Left hindlimb (tissue), 1 donor: ENCODE results near the gene MIDN.

Experiments
- DNase-seq: peaks from one replicate; pipeline ENCODE4 v3.0.0-alpha.2; 2018

MIDN gene

DNA sequence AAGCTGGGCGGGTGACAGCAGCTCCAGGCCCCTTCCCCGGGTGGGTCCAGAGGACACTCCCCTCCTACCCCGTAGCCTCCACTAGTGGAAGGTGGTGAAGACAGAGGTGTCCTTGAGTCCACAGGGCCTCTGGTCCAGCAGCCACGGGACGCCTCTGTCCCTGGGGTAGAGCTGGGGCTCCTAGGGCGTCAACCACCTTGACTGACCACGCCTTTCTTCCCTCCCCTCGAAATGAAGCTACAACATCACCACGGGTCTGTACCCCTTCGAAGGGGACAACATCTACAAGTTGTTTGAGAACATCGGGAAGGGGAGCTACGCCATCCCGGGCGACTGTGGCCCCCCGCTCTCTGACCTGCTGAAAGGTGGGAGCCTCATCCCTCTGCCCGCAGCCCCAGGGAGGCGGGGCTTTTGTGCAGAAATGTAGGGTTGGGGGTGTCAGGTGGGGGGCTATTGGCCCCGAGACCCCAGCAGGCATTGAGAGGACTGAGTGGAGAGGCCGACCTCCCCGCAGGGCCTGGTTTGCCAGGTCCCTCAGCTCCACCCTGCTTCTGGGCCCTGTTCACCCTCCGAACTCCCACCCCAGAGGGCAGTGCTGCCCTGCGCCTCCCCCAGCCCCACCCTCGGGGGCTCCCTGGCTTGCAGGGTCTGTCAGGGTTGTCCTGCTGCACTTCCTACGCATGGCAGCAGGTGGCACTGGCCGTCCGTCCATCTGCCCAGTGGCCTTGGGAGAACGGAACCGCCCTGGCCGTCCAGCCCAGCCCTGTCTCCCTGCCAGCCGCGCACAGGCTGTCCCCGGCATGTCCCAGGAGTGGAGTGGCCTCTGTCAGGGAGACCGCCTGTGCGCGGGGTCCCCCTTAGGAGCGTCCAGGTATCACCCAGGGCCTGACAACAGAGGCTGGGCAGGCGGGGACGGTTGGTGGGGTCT, 27.1 kb upstream of the MIDN start:
- peak; percentile 75 for DNase-seq

DNA sequence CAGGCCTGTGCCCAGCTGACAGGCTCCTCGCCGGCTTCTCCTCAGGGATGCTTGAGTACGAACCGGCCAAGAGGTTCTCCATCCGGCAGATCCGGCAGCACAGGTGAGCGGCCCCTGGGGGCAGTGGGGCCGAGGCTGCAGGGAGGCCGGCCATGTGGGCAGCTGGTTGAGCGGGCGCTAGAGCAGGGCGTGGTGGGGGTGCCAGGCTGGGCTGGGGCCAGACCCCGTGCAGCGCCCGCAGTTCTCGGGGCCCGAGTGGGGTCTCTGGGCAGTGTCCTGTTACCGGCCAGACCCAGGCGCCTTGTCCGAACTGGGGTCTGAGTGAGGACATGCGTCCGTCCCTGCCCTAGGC, 26.5 kb upstream of the MIDN start:
- DNase-seq: no peak

- no peak for DNase-seq
Measured at GRCh38 chr19:1222394-1222793, 26.0 kb upstream of the MIDN start.

DNA sequence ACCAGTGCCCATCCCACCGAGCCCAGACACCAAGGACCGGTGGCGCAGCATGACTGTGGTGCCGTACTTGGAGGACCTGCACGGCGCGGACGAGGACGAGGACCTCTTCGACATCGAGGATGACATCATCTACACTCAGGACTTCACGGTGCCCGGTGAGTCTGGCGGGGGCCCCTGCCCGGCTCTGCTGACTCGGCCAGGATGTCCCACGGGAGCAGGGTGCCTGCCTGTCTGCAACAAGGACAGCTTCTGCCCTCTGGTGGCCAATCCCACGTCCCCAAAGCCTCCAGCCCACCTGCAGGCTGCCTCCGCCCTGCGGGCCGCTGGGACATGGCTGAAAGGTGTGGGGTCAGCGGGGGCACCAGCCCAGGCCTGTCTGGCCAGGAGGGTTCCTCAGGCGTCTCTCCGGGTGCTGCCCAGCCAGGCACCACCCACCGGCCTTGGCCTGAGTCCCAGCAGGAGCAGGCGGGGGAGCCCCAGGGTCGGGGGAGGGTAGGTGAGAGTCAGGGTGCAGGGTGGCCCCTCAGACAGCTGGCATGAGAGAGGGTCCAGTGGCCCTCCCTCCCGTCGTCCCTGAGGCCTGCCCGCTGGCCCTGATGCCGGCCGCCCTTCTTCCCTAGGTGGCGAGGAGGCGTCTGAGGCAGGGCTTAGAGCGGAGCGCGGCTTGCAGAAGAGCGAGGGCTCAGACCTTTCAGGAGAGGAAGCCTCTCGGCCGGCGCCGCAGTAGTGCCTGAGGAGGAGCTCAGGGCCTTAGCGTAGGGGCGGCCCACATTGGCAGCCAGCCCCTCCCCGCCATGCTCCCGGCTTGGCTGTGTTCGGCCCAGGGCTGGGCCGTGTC, 25.1 kb upstream of the MIDN start:
- no peak for DNase-seq

DNA sequence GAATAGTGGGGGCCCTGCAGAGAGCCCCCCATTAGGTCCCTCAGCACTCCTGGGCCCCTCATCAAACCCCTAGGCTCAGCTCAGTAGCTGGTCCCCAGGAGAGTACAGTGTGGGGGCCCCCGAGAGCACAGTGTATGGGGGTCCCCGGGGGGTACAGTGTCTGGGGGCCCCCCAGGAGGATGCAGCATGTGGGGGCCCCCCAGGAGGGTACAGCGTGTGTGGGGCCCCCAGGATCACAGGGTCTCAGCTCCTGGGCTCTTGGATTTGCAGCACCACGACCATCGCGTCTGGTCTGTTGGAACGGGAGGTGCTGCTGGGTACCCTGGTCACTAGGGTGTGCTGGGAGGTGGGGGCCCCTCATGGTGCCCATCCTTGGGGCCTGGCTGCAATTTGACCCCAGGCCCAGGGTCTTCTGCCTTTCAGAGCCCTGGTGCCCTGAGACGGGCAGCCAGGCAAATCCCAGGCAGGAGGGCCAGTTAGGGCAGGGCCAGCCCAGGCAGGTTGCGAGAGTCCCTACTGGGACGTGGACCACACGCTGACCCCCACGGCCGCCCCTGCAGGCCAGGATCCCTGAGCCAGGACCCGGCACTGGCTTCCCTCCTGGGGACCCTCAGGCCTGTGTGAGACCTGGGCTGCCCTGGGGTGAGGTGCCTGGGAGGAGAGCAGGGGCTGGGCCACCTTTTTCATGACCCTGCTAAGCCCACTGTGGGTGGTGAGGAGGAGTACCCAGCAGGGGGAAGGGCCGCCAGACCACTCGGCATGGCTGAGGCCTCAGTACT, 24.1 kb upstream of the MIDN start:
- no peak for DNase-seq

DNA sequence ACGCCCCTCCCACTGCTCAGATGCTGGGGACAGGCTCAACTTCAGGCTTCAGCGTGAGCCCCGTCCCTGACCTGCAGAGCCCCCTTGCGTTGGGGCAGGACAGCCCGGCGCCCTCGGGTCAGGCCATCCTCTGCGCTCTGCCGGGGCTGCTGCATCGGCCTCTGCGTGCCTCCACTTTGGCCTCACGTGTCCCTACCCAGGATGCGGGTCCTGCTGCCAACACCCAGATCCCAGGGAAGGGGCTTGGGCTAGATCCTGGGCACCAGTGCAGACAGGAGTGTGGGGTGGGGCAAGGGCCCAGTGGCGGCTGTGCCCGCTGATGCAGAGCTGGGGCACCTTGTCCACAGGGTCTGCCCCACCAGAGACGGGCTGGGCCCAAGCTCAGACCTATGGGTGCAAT, 23.5 kb upstream of the MIDN start:
- DNase-seq: no peak

DNA sequence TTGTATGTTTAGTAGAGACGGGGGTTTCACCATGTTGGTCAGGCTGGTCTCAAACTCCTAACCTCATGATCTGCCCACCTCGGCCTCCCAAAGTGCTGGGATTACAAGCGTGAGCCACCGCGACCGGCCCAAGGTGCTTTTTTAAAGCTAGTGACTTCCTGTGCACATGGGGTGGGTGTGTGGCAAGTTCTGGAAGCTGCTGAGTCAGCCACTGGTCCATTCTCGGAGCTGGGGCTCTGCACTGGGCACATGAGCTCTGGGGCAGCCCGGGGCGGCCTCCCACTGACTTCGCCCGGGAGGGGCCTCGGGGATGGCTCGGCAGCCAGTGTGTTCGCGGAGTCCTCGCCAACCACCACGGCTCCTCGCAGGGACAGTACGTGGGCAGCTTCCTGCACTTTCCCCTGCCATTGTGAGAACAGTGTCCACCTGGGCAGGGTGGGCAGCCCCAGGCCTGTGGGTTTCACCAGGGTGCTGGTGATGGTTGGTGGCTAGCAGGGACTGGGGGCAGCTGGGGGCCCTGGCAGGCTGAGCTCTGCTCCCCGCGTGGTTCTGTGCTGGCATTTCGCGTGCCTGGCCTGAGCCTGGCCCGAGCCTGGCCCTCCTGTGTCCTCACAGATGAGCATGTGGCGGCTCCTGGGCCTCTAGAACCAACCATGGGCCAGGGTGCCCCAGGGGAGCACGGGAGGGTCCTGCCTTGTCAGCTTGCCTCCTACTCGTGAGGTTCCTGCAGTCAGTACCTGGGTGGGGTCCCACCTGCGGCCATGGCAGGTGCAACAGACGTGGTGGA, 22.8 kb upstream of the MIDN start:
- no peak for DNase-seq

DNA sequence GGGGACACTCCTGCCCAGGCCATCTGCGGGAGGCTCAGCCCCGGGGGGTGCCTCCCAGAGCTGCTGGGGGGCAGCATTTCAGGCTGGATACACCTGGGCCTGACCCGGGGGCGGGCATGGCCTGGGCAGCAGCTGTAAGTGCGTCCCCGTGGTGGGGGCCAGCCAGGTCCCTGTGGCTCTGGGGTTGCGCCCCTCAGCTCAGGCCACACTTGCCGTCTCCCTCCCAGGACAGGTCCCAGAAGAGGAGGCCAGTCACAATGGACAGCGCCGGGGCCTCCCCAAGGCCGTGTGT, 22.2 kb upstream of the MIDN start:
- DNase-seq: no peak

DNA sequence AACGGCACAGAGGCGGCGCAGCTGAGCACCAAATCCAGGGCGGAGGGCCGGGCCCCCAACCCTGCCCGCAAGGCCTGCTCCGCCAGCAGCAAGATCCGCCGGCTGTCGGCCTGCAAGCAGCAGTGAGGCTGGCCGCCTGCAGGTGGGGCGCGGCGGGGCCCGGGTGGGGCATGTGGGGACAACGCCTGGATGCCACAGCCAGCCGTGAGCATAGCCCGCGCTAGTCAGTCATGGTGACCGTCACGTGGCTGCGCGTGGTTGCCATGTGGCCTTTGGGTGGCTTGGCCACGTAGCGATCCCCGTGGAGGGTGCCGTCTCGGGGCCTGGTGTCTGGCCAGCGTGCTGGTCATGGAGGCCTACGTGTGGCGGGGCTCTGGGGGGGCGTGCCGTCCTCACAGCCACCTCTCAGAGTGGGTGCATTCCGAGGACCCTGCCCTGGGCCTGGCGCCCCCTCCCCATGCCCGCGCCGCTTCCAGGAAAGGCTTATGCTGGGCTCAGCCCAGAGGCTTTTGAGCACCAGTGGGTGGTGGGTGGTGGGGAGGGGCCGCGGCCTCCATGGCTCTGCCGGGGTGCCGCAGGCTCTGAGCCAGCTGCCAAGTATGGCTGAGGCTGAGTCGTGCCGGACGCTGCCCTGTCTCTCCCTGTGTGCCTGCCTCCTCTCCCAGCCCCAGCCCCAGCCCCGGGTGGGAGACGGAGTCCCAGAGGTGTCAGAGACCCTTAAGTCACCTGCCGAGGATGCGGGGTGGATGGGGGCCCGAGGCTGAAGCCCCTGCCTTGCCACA, 21.7 kb upstream of the MIDN start:
- no peak for DNase-seq

- DNase-seq: no peak
Measured at GRCh38 chr19:1227304-1228054, 20.9 kb upstream of the MIDN start.

DNA sequence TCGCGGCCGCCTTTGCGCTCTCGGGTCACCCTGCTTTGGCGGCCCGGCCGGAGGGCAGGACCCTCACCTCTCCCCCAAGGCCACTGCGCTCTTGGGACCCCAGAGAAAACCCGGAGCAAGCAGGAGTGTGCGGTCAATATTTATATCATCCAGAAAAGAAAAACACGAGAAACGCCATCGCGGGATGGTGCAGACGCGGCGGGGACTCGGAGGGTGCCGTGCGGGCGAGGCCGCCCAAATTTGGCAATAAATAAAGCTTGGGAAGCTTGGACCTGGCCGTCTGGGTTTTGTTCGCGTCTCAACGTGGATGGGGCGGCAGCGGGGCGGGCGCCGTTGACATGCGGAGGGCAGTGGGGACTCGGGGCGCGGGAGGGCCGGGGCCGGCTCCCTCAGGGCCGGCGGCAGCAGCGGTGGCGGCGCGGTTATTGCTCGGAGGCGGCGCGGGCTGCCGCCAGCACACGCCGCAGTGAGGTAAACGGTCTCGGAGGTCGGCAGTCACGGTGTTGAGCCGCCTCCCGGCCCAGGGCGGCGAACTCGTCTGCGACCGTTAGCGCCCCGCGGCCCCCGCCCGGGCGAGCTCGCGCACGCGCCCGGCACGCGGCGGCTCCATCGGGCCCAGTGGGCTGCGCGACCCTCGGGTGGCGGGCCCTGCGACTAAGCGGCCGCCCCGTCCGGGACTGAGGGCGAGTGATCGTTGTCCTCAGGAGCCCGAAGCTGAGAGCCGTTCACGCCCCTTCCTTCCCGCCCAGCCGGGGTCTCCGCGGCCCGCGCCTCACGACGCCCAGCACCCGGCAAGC, 20.0 kb upstream of the MIDN start:
- DNase-seq: no peak

- DNase-seq: no peak
Measured at GRCh38 chr19:1229056-1229923, 19.1 kb upstream of the MIDN start.

DNA sequence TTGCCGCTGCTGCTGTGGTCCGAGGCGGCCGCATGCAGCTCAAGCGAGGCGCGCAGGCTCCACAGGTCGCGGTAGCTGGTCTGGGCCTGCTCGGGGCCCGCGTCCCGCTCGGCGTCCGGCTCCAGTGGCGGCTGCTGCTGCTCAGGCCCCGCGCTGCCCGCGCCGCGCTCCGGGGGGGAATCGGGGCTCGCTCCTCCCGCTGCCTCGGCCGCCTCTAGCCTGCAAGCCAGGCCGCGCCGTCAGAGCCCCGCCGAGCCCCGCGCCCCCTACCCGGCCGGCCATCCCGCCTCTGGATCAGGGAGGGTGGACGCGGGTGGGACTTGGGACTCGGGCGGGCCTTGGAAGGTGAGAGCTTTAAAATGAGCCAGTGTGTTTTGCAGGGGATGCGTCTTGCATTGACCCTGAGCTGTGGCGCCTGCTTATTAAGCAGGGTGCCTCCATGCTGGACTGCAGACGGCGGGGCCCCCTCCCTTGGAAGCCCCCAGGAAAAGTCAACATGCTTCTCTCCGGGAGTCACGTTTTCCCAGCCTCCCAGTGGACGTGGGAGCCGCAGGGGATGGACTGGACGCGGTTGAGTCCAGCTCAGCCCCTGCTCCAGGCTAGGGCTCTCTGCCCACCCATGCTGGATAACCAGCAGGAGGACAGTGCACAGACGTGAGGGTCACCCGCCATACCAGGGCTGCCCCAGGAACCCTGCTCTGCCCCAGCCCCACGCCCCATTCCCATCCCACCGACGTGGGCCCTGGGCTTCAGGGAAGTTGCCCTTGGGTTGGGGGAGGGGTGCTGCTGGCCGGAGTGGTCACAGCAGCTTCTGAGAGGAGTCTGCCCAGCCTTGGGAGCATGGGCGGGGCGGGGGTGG, 18.2 kb upstream of the MIDN start:
- DNase-seq: no peak

DNA sequence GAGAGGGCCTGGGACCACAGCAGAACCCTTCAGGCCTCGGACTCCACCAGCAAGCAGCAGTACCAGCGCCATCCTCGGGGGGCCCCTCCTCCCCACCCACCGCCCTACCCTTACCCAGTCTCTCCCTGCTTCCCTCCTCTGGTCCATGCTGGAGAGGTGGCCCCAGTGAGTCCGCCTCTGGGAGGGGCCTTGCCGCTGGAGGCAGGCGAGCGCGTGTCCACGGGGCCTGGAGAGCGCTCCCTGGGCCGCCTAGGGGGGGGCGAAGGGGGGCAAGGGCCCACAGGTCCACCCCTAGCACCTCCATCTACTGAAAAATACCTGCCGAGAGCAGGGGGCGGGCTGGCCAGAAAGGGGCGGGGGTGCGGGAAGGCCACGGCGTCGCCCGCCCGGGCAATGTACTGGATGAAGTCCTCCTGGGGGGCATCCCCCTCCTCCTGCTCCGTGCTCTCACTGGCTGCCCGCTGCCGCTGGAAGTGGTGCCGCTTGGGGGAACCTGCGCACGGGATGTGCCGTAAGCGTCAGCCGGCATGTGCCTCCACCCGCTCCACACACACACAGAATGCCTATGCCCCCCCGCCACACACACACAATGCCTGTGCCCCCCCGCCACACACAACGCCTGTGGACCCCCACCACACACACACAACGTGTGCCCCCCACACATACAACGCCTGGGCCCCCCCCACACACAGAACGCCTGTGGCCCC, 17.4 kb upstream of the MIDN start:
- no peak for DNase-seq

GRCh38 chr19:1231729-1232637, 16.4 kb upstream of the MIDN start:
- no peak for DNase-seq

GRCh38 chr19:1232652-1233072, 15.7 kb upstream of the MIDN start:
- DNase-seq: no peak
